ENCODE results near the gene AP4M1. TPM values are rescaled to one million over a fixed set of nuclear protein-coding genes. Genes with fewer than 3 reads are reported as not detected.
A peak's percentile ranks its signal among the peaks of the same experiment; 100 is the strongest.

AP4M1 gene
- total and polyA plus RNA-seq, 9 of the 15 experiments (the other 6 are each of a cell fraction or from before 2014, with no cell fraction given), result 1.3 to 30.9 (median 14.1) TPM

GRCh38 chr7:100148225-100148558 lies 46.7 kb downstream of the AP4M1 start (continued):
- TF ChIP-seq, protein P1, sequence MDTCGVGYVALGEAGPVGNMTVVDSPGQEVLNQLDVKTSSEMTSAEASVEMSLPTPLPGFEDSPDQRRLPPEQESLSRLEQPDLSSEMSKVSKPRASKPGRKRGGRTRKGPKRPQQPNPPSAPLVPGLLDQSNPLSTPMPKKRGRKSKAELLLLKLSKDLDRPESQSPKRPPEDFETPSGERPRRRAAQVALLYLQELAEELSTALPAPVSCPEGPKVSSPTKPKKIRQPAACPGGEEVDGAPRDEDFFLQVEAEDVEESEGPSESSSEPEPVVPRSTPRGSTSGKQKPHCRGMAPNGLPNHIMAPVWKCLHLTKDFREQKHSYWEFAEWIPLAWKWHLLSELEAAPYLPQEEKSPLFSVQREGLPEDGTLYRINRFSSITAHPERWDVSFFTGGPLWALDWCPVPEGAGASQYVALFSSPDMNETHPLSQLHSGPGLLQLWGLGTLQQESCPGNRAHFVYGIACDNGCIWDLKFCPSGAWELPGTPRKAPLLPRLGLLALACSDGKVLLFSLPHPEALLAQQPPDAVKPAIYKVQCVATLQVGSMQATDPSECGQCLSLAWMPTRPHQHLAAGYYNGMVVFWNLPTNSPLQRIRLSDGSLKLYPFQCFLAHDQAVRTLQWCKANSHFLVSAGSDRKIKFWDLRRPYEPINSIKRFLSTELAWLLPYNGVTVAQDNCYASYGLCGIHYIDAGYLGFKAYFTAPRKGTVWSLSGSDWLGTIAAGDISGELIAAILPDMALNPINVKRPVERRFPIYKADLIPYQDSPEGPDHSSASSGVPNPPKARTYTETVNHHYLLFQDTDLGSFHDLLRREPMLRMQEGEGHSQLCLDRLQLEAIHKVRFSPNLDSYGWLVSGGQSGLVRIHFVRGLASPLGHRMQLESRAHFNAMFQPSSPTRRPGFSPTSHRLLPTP (IDR thresholded peaks at IDR 0.05; ENCODE audit: borderline replicate concordance, extremely low read depth, insufficient read length), result peak; percentile 35
- TF ChIP-seq KDM1A (IDR thresholded peaks at IDR 0.05), result 0 out of 4 replicates have a peak, but pooled peaks of 1 of the 2 experiments have one; percentile 10
- TF ChIP-seq, protein P2, sequence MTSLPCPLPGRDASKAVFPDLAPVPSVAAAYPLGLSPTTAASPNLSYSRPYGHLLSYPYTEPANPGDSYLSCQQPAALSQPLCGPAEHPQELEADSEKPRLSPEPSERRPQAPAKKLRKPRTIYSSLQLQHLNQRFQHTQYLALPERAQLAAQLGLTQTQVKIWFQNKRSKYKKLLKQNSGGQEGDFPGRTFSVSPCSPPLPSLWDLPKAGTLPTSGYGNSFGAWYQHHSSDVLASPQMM (CRISPR knock-in tag; IDR thresholded peaks at IDR 0.05), result no peak
- 0 out of 2 replicates have a peak, but pooled peaks have one; percentile 39 for TF ChIP-seq KLF6 (CRISPR knock-in tag; IDR thresholded peaks at IDR 0.05; ENCODE audit: borderline replicate concordance)
- peak in 1 of 2 experiments; percentile 2; a peak in 1 of 4 replicates for TF ChIP-seq HDAC1 (IDR thresholded peaks at IDR 0.05)
- no peak for TF ChIP-seq HBP1 (CRISPR knock-in tag; IDR thresholded peaks at IDR 0.05)
- no peak for TF ChIP-seq ZNF277 (CRISPR knock-in tag; IDR thresholded peaks at IDR 0.05; ENCODE audit: borderline replicate concordance)

Data from K562 (cell line).